Adrenal gland (tissue), 12 donors: ENCODE data around the gene BCL2L1. TPM values are rescaled to one million over a fixed set of nuclear protein-coding genes. Genes with fewer than 3 reads are reported as not detected.

ENCODE experiments used
- DNase-seq, 7 donors: peaks; one replicate each; pipeline ENCODE4 v3.0.0-alpha.2; 2019 to 2020
- H3K27ac ChIP-seq, 5 donors: fragments of 200-600 bp; sonication (generic) in 4 of 5; 1 replicate in 3 of 5; 2 replicates in 2 of 5; pipeline versions ENCODE4 v1.5.1 to v1.8.0; 2016 to 2020; ENCODE audit warnings: mild to moderate bottlenecking in 1 of 5
- H3K27me3 ChIP-seq: fragments of 200-600 bp; 2 replicates; pipeline ENCODE4 v1.8.0; 2021
- H3K36me3 ChIP-seq, 2 donors: fragments of 200-600 bp; replicated peaks in 1 of 2; 1 replicate in 1 of 2; 2 replicates in 1 of 2; pipeline versions ENCODE4 v1.5.1 to v1.8.0; 2018 to 2022
- H3K4me1 ChIP-seq, 2 donors: fragments of 200-600 bp; replicated peaks in 1 of 2; 1 replicate in 1 of 2; 2 replicates in 1 of 2; pipeline versions ENCODE4 v1.5.1 to v1.8.0; 2018 to 2021
- H3K4me3 ChIP-seq, 4 donors: fragments of 200-600 bp; sonication (generic) in 3 of 4; one replicate each; pipeline ENCODE4 v1.5.1; 2016 to 2018
- H3K9me3 ChIP-seq, 3 donors: fragments of 200-600 bp; sonication (generic) in 1 of 3; replicated peaks in 1 of 3; 1 replicate in 2 of 3; 2 replicates in 1 of 3; pipeline versions ENCODE4 v1.5.1 to v1.8.0; 2016 to 2021
- POLR2A ChIP-seq, 2 donors: fragments of 450-650 bp; IDR thresholded peaks; one replicate each; pipeline ENCODE4 v1.6.1; 2017; ENCODE audit warnings: antibody characterized with exemption in 2 of 2, mild to moderate bottlenecking in 2 of 2, moderate library complexity in 1 of 2
- WGBS, 4 donors: extraction: QIAGEN DNeasy Blood & Tissue Kit in 2 of 4; methylation state at CpG; one replicate each; pipeline versions ENCODE4 v1.1.5 to v1.1.7; 2013 to 2017; 5-methylcytosine and 5-hydroxymethylcytosine counted together
- intact Hi-C, 2 donors: fragments of 100-400 bp; cut with DNase I; formaldehyde crosslinking; loops; one replicate each; pipeline versions ENCODE4 v1.14.1 to v1.15.0; 2022 to 2023
- polyA plus RNA-seq, 3 donors: library from polyadenylated mRNA; stranded (reverse); fragments of 200-250 nt in 2 of 3; fragments of 350-450 nt in 1 of 3; fragmentation: Illumina TruSeq in 1 of 3; extraction: RNeasy Lipid Tissue Mini Kit (QIAGEN cat#74804) in 1 of 3; gene quantifications; one replicate each; pipeline ENCODE4 v1.2.3, GENCODE V29; 2013 to 2014
- total RNA-seq, 9 donors: library from RNA; depleted of rRNA in 4 of 9; stranded (reverse); fragments of >200 nt in 4 of 9; fragments of 120-200 nt in 1 of 9; fragmentation: NEBNext Ultra II Directional in 1 of 9; extraction: Animal tissue kit (Norgen Biotek cat#: 25700) in 1 of 9; gene quantifications; one replicate each; pipeline versions ENCODE4 v1.1.0 to v1.2.4, GENCODE V29; 2013 to 2023
- TF ChIP-seq, protein P1 (sequence below), 6 experiments: fragments of 450-650 bp in 4 of 6; fragments of 200-600 bp in 2 of 6; sonication (generic) in 1 of 6; IDR thresholded peaks; 1 replicate in 5 of 6; 2 replicates in 1 of 6; pipeline versions ENCODE4 v1.5.1 to v1.8.0; 2016 to 2021; ENCODE audit warnings: antibody characterized with exemption in 6 of 6, mild to moderate bottlenecking in 2 of 6, moderate library complexity in 1 of 6
- donor health status: healthy with polysubstance abuse.
- donor health status: Bipolar disorder and iron deficiency.
- donor health status: DM: yes; HTN: yes; CAD: no.
- donor health status: DM: no; HTN: no; CAD: no.
- donor health status: DM: no; HTN: no; CAD: no.
- donor health status: DM: yes; HTN: yes; CAD: no.

The BCL2L1 gene
- total and polyA plus RNA-seq, 12 donors, result 40.2 to 143 (median 64.4) TPM

DNA sequence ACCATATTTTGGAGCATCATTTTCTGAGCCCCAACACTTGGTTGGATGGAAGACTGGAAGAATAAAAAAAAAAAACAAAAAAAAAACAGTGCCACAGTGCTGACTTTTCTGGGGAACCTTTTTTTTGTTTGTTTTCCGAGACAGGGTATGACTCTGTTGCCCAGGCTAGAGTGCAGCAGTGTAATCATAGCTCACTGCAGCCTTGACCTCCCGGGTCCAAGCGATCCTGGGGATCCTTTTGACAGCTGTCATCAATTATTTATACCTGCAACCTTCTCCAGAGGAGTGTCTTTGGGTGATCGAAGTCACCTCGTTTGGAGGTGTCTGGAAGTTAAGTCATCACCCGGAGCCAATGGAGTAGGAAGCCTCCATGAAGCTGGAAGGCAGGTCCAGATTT, 8.7 kb upstream of the BCL2L1 start:
- Histone ChIP-seq H3K4me3 (no peak overlapping the region), H3K4me1 (no peaks in the 10 kb centered on the region)
- intact Hi-C loops, result no loop called here

DNA sequence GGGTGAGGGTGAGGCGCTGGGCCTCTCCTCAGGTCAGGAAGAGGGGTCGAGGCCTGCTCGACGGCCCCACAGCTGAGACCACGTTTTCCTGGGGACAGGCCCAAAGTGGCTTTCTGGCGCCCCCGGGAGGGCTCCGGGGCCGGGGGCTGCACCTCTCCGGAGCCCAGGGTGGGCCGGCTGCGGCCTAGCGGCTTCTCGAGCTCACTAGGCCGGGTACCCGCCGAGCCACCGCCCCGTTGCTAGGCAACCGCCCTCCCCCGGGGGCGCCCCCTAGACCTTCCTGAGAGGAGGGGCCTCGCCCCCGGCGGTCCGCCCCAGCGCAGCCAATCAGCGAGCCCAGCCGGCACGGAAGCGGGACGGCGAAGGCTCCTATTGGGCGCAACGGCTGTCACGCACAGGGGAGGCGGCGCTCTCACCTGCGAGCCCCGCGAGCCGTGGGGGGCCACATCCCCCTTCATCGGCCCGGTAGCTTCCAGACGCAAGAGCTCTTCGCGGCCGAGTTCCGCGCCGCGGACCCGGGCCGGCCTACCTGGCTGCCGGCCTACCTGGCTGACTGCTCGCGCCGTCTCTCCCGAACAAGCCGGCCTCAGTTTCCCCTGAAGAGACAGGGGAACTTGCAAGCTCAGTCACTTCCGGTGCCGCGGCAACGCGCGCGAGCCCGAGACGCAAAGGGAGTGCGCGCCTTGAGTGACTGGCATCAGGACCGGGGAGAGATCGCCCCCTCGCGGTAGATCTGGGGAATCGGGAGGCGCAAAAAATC, 831 bp upstream of the BCL2L1 start:
- intact Hi-C loops, result loop anchor here (2.0 to 5.0 kb wide), 3 partner anchors 56 to 151 kb away; no protein-coding TSS in a partner anchor
- TF ChIP-seq, protein P1, sequence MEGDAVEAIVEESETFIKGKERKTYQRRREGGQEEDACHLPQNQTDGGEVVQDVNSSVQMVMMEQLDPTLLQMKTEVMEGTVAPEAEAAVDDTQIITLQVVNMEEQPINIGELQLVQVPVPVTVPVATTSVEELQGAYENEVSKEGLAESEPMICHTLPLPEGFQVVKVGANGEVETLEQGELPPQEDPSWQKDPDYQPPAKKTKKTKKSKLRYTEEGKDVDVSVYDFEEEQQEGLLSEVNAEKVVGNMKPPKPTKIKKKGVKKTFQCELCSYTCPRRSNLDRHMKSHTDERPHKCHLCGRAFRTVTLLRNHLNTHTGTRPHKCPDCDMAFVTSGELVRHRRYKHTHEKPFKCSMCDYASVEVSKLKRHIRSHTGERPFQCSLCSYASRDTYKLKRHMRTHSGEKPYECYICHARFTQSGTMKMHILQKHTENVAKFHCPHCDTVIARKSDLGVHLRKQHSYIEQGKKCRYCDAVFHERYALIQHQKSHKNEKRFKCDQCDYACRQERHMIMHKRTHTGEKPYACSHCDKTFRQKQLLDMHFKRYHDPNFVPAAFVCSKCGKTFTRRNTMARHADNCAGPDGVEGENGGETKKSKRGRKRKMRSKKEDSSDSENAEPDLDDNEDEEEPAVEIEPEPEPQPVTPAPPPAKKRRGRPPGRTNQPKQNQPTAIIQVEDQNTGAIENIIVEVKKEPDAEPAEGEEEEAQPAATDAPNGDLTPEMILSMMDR (IDR thresholded peaks at IDR 0.05), result peak; percentile 97 to 99 (median 99)
- peak; percentile 43 to 51 for TF ChIP-seq POLR2A (IDR thresholded peaks at IDR 0.05)
- H3K36me3 ChIP-seq, result peaks cover 0 to 10% of the 10 kb centered on the region in 2 donors
- H3K9me3 ChIP-seq, result no peaks in the 10 kb centered on the region
- WGBS, 4 donors, result 0 to 1% (median 0%) methylated on average over 11 to 77 of the region's 77 CpGs
- no peaks in the 10 kb centered on the region for H3K27me3 ChIP-seq
- peak; percentile 97 to 99 (median 98) for DNase-seq
- peak overlapping the region; percentile 96 to 99 (median 97) for H3K27ac ChIP-seq
- H3K4me3 ChIP-seq, result peak overlapping the region; percentile 49 to 86 (median 74)
- peaks cover 27 to 37% of the 10 kb centered on the region in 2 donors for H3K4me1 ChIP-seq

More for the DNA sequence above, 8.7 kb upstream of the BCL2L1 start:
- DNase-seq, result no peak
- Histone ChIP-seq H3K9me3 (no peaks in the 10 kb centered on the region), H3K27me3 (no peaks in the 10 kb centered on the region), H3K27ac (no peak overlapping the region), H3K36me3 (no peaks in the 10 kb centered on the region)
- TF ChIP-seq, protein P1 (IDR thresholded peaks at IDR 0.05), result no peak
- TF ChIP-seq POLR2A (IDR thresholded peaks at IDR 0.05), result no peak
- WGBS, 4 donors, result 51 to 58% (median 54%) methylated on average over 6 of the region's 6 CpGs

DNA sequence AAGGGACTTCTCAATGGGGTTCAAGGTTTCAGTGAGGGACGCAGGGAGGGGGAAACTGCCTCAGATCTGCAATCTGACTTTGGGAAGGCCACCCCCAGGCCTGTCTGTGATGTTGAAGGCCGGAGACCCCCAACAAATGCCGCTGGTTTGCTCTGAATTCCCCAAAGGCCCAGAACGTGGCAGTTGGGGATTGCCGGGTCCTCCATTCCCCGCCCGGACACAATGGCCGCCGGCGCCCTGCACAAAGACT, 326 bp upstream of the BCL2L1 start:
- WGBS, 4 donors, result 0% methylated on average over 4 to 10 of the region's 10 CpGs
- no peaks in the 10 kb centered on the region for H3K9me3 ChIP-seq
- intact Hi-C loops, result loop anchor here (2.0 to 5.0 kb wide), 3 partner anchors 56 to 151 kb away; no protein-coding TSS in a partner anchor
- H3K36me3 ChIP-seq, result peaks cover 0 to 10% of the 10 kb centered on the region in 2 donors
- peak overlapping the region; percentile 49 to 86 (median 74) for H3K4me3 ChIP-seq
- TF ChIP-seq POLR2A (IDR thresholded peaks at IDR 0.05), result no peak
- TF ChIP-seq, protein P1 (IDR thresholded peaks at IDR 0.05), result peak in 3 of 6 experiments; percentile 30 to 53 (median 40)
- peak overlapping the region; percentile 96 to 99 (median 97) for H3K27ac ChIP-seq
- no peaks in the 10 kb centered on the region for H3K27me3 ChIP-seq
- peak in 1 of 7 donors; percentile 73 for DNase-seq
- peaks cover 32 to 42% of the 10 kb centered on the region in 2 donors for H3K4me1 ChIP-seq

DNA sequence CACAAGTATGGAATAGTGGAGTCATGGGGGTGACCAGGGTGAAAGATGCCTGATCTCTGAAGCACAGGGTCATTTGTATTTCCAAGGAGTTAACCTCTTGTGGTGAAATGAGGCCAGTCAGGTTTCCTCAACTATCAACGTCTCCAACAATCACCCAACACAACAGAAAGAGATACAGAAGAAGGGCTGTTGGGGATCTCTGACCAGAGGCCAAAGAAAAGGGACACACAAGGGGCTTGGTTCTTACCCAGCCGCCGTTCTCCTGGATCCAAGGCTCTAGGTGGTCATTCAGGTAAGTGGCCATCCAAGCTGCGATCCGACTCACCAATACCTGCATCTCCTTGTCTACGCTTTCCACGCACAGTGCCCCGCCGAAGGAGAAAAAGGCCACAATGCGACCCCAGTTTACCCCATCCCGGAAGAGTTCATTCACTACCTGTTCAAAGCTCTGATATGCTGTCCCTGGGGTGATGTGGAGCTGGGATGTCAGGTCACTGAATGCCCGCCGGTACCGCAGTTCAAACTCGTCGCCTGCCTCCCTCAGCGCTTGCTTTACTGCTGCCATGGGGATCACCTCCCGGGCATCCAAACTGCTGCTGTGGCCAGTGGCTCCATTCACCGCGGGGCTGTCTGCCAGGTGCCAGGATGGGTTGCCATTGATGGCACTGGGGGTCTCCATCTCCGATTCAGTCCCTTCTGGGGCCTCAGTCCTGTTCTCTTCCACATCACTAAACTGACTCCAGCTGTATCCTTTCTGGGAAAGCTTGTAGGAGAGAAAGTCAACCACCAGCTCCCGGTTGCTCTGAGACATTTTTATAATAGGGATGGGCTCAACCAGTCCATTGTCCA, 1.0 kb downstream of the BCL2L1 start:
- H3K27me3 ChIP-seq, result no peaks in the 10 kb centered on the region
- peaks cover 0 to 10% of the 10 kb centered on the region in 2 donors for H3K36me3 ChIP-seq
- intact Hi-C loops, result loop anchor here (2.0 to 5.0 kb wide), 3 partner anchors 54 to 149 kb away; no protein-coding TSS in a partner anchor
- TF ChIP-seq POLR2A (IDR thresholded peaks at IDR 0.05), result no peak
- 49 to 70% (median 67%) methylated on average over 16 to 22 of the region's 22 CpGs for WGBS, 4 donors
- peak in 2 of 7 donors; percentile 26 to 40 for DNase-seq
- peak overlapping the region in 4 of 5 donors; percentile 96 to 99 (median 97) for H3K27ac ChIP-seq
- no peaks in the 10 kb centered on the region for H3K9me3 ChIP-seq
- peak overlapping the region in 3 of 4 donors; percentile 72 to 86 (median 75) for H3K4me3 ChIP-seq
- H3K4me1 ChIP-seq, result peaks cover 45 to 55% of the 10 kb centered on the region in 2 donors
